IgD-negative memory B cell (primary cell): ENCODE measurements around the gene FRRS1L. TPM values are rescaled to one million over a fixed set of nuclear protein-coding genes. Genes with fewer than 3 reads are reported as not detected.

ENCODE experiments used
- H3K27ac Mint-ChIP-seq, 3 donors: one replicate each; pipeline ENCODE4 v1.8.0; 2020 to 2022; ENCODE audit warnings: mild to moderate bottlenecking in 3 of 3, mixed read lengths in 3 of 3, moderate library complexity in 1 of 3
- H3K27me3 Mint-ChIP-seq: one replicate; pipeline ENCODE4 v1.8.0; 2021; ENCODE audit warnings: mixed read lengths
- H3K36me3 Mint-ChIP-seq: one replicate; pipeline ENCODE4 v1.8.0; 2020; ENCODE audit warnings: mild to moderate bottlenecking, mixed read lengths
- H3K4me1 Mint-ChIP-seq, 3 donors: one replicate each; pipeline ENCODE4 v1.8.0; 2020 to 2022; ENCODE audit warnings: mixed read lengths in 3 of 3, mild to moderate bottlenecking in 1 of 3
- H3K4me3 Mint-ChIP-seq, 4 donors: one replicate each; pipeline ENCODE4 v1.8.0; 2020 to 2022; ENCODE audit warnings: mild to moderate bottlenecking in 4 of 4, mixed read lengths in 4 of 4, moderate library complexity in 3 of 4
- H3K9me3 Mint-ChIP-seq, 3 donors: one replicate each; pipeline ENCODE4 v1.8.0; 2020 to 2021; ENCODE audit warnings: mixed read lengths in 3 of 3, mild to moderate bottlenecking in 1 of 3
- polyA plus RNA-seq: library from polyadenylated mRNA; unstranded; fragments of 300-500 nt; fragmentation: Illumina TruSeq; gene quantifications from one replicate; pipeline ENCODE4 v1.2.3, GENCODE V29; 2021

The FRRS1L gene
- polyA plus RNA-seq, 1 donor from 2014 or later: not detected

GRCh38 chr9:109113254-109113653 is 53.8 kb downstream of the FRRS1L start:
- H3K27ac Mint-ChIP-seq: peak overlapping the region in 1 of 3 donors; percentile 39
- peaks cover 6% of the 10 kb centered on the region for H3K36me3 Mint-ChIP-seq
- peaks cover 52 to 72% (median 66%) of the 10 kb centered on the region in 3 donors for H3K4me1 Mint-ChIP-seq
- H3K9me3 Mint-ChIP-seq: no peaks in the 10 kb centered on the region
- no peaks in the 10 kb centered on the region for H3K27me3 Mint-ChIP-seq
- H3K4me3 Mint-ChIP-seq: no peak overlapping the region

GRCh38 chr9:109110329-109111021 is 56.6 kb downstream of the FRRS1L start:
- peaks cover 4% of the 10 kb centered on the region for H3K36me3 Mint-ChIP-seq
- H3K27me3 Mint-ChIP-seq: no peaks in the 10 kb centered on the region
- H3K27ac Mint-ChIP-seq: peak overlapping the region in 1 of 3 donors; percentile 27
- no peaks in the 10 kb centered on the region for H3K9me3 Mint-ChIP-seq
- H3K4me1 Mint-ChIP-seq: peaks cover 42 to 66% (median 58%) of the 10 kb centered on the region in 3 donors
- H3K4me3 Mint-ChIP-seq: peak overlapping the region in 2 of 4 donors; percentile 34 to 73

- peaks cover 42 to 69% (median 58%) of the 10 kb centered on the region in 3 donors for H3K4me1 Mint-ChIP-seq
- H3K27ac Mint-ChIP-seq: no peak overlapping the region
- H3K36me3 Mint-ChIP-seq: peaks cover 4% of the 10 kb centered on the region
- H3K4me3 Mint-ChIP-seq: peak overlapping the region in 2 of 4 donors; percentile 34 to 39
- no peaks in the 10 kb centered on the region for H3K27me3 Mint-ChIP-seq
- no peaks in the 10 kb centered on the region for H3K9me3 Mint-ChIP-seq
Observed at GRCh38 chr9:109109967-109110328, 57.1 kb downstream of the FRRS1L start.

GRCh38 chr9:109108318-109108717 is 58.7 kb downstream of the FRRS1L start:
- Mint-ChIP-seq H3K9me3 (no peaks in the 10 kb centered on the region), H3K4me1 (peaks cover 34 to 62% (median 48%) of the 10 kb centered on the region in 3 donors), H3K4me3 (no peak overlapping the region), H3K36me3 (peaks cover 8% of the 10 kb centered on the region), H3K27me3 (no peaks in the 10 kb centered on the region), H3K27ac (no peak overlapping the region)

GRCh38 chr9:109107402-109108240 is 59.4 kb downstream of the FRRS1L start:
- no peak overlapping the region for H3K27ac Mint-ChIP-seq
- H3K36me3 Mint-ChIP-seq: peaks cover 11% of the 10 kb centered on the region
- no peaks in the 10 kb centered on the region for H3K9me3 Mint-ChIP-seq
- H3K27me3 Mint-ChIP-seq: no peaks in the 10 kb centered on the region
- H3K4me3 Mint-ChIP-seq: peak overlapping the region in 2 of 4 donors; percentile 39 to 77
- H3K4me1 Mint-ChIP-seq: peaks cover 33 to 64% (median 48%) of the 10 kb centered on the region in 3 donors

GRCh38 chr9:109101810-109102209 is 65.2 kb downstream of the FRRS1L start:
- Mint-ChIP-seq H3K9me3 (no peaks in the 10 kb centered on the region), H3K36me3 (peaks cover 14% of the 10 kb centered on the region), H3K4me3 (peak overlapping the region in 2 of 4 donors; percentile 18 to 29), H3K27me3 (no peaks in the 10 kb centered on the region), H3K4me1 (peaks cover 12 to 50% (median 35%) of the 10 kb centered on the region in 3 donors), H3K27ac (peak overlapping the region in 1 of 3 donors; percentile 76)

GRCh38 chr9:109101202-109101595 is 65.8 kb downstream of the FRRS1L start:
- peaks cover 14 to 52% (median 32%) of the 10 kb centered on the region in 3 donors for H3K4me1 Mint-ChIP-seq
- H3K27ac Mint-ChIP-seq: no peak overlapping the region
- no peaks in the 10 kb centered on the region for H3K27me3 Mint-ChIP-seq
- H3K9me3 Mint-ChIP-seq: no peaks in the 10 kb centered on the region
- peaks cover 12% of the 10 kb centered on the region for H3K36me3 Mint-ChIP-seq
- no peak overlapping the region for H3K4me3 Mint-ChIP-seq

- H3K27ac Mint-ChIP-seq: no peak overlapping the region
- peaks cover 12% of the 10 kb centered on the region for H3K36me3 Mint-ChIP-seq
- no peaks in the 10 kb centered on the region for H3K9me3 Mint-ChIP-seq
- peaks cover 14 to 55% (median 36%) of the 10 kb centered on the region in 3 donors for H3K4me1 Mint-ChIP-seq
- no peak overlapping the region for H3K4me3 Mint-ChIP-seq
- no peaks in the 10 kb centered on the region for H3K27me3 Mint-ChIP-seq
Observed at GRCh38 chr9:109100543-109101201, 66.4 kb downstream of the FRRS1L start.

GRCh38 chr9:109098960-109099308 is 68.1 kb downstream of the FRRS1L start:
- no peak overlapping the region for H3K4me3 Mint-ChIP-seq
- no peak overlapping the region for H3K27ac Mint-ChIP-seq
- H3K36me3 Mint-ChIP-seq: peaks cover 12% of the 10 kb centered on the region
- H3K9me3 Mint-ChIP-seq: no peaks in the 10 kb centered on the region
- H3K27me3 Mint-ChIP-seq: no peaks in the 10 kb centered on the region
- H3K4me1 Mint-ChIP-seq: peaks cover 14 to 54% (median 38%) of the 10 kb centered on the region in 3 donors

- Mint-ChIP-seq H3K27ac (peak overlapping the region in 1 of 3 donors; percentile 13), H3K4me1 (peaks cover 14 to 51% (median 36%) of the 10 kb centered on the region in 3 donors)
Observed at GRCh38 chr9:109098171-109098959, 68.7 kb downstream of the FRRS1L start.

GRCh38 chr9:109097146-109097545 is 69.9 kb downstream of the FRRS1L start:
- peaks cover 8% of the 10 kb centered on the region for H3K36me3 Mint-ChIP-seq
- H3K4me1 Mint-ChIP-seq: peaks cover 17 to 41% (median 31%) of the 10 kb centered on the region in 3 donors
- H3K9me3 Mint-ChIP-seq: no peaks in the 10 kb centered on the region
- no peaks in the 10 kb centered on the region for H3K27me3 Mint-ChIP-seq
- no peak overlapping the region for H3K27ac Mint-ChIP-seq
- no peak overlapping the region for H3K4me3 Mint-ChIP-seq

More at GRCh38 chr9:109098171-109098959, 68.7 kb downstream of the FRRS1L start:
- no peaks in the 10 kb centered on the region for H3K9me3 Mint-ChIP-seq
- H3K27me3 Mint-ChIP-seq: no peaks in the 10 kb centered on the region
- H3K4me3 Mint-ChIP-seq: no peak overlapping the region
- H3K36me3 Mint-ChIP-seq: peaks cover 9% of the 10 kb centered on the region

GRCh38 chr9:109095321-109095720 is 71.7 kb downstream of the FRRS1L start:
- Mint-ChIP-seq H3K4me1 (peaks cover 14 to 28% (median 24%) of the 10 kb centered on the region in 3 donors), H3K36me3 (peaks cover 5% of the 10 kb centered on the region)

GRCh38 chr9:109094268-109094667 is 72.8 kb downstream of the FRRS1L start:
- Mint-ChIP-seq H3K27ac (no peak overlapping the region), H3K9me3 (no peaks in the 10 kb centered on the region), H3K27me3 (no peaks in the 10 kb centered on the region), H3K4me3 (no peak overlapping the region), H3K4me1 (peaks cover 14 to 22% (median 21%) of the 10 kb centered on the region in 3 donors), H3K36me3 (peaks cover 5% of the 10 kb centered on the region)

More at GRCh38 chr9:109095321-109095720, 71.7 kb downstream of the FRRS1L start:
- no peak overlapping the region for H3K4me3 Mint-ChIP-seq
- no peaks in the 10 kb centered on the region for H3K27me3 Mint-ChIP-seq
- no peaks in the 10 kb centered on the region for H3K9me3 Mint-ChIP-seq
- H3K27ac Mint-ChIP-seq: no peak overlapping the region

- no peaks in the 10 kb centered on the region for H3K27me3 Mint-ChIP-seq
- H3K27ac Mint-ChIP-seq: no peak overlapping the region
Observed at GRCh38 chr9:109092587-109092986, 74.5 kb downstream of the FRRS1L start.

More at GRCh38 chr9:109092587-109092986, 74.5 kb downstream of the FRRS1L start:
- Mint-ChIP-seq H3K9me3 (no peaks in the 10 kb centered on the region), H3K4me1 (peaks cover 7 to 15% (median 12%) of the 10 kb centered on the region in 3 donors), H3K4me3 (no peak overlapping the region), H3K36me3 (peaks cover 5% of the 10 kb centered on the region)
